K562 (cell line): ENCODE measurements around the gene TBX1. TPM values are rescaled to one million over a fixed set of nuclear protein-coding genes. Genes with fewer than 3 reads are reported as not detected.

Experiments used
- BRCA1 ChIP-seq, 2 experiments: fragments of 450-650 bp in 1 of 2; sonication (generic) in 1 of 2; formaldehyde crosslinking in 1 of 2; IDR thresholded peaks; 2 replicates each; pipeline versions ENCODE4 v1.5.0 to v1.6.1; 2017 to 2020; ENCODE audit warnings: mild to moderate bottlenecking in 1 of 2, missing genetic modification reagents in 1 of 2
- CBFA2T2 ChIP-seq: fragments of 450-650 bp; conservative IDR thresholded peaks from 2 replicates; pipeline ENCODE4 v1.6.1; 2017; ENCODE audit warnings: mild to moderate bottlenecking
- DPF2 ChIP-seq: fragments of 450-650 bp; IDR thresholded peaks from 2 replicates; pipeline ENCODE4 v1.6.1; 2016
- GTF2F1 ChIP-seq: IDR thresholded peaks from 2 replicates; pipeline ENCODE4 v1.6.1; 2011; ENCODE audit warnings: low read depth, low read length, improper control_type of control experiment
- NFIX ChIP-seq: fragments of 250-450 bp; sonication (Bioruptor Pico); IDR thresholded peaks from 2 replicates; pipeline ENCODE4 v1.4.0; 2020; ENCODE audit warnings: low read depth, mild to moderate bottlenecking, moderate library complexity
- PHTF2 ChIP-seq: fragments of 250-450 bp; sonication (Bioruptor Pico); IDR thresholded peaks from 2 replicates; pipeline ENCODE4 v1.5.0; 2021; ENCODE audit warnings: mild to moderate bottlenecking
- RNF2 ChIP-seq: sonication (generic); IDR thresholded peaks from 2 replicates; pipeline ENCODE4 v1.6.1; 2016
- RUNX1 ChIP-seq: sonication (generic); IDR thresholded peaks from 2 replicates; pipeline ENCODE4 v1.6.1; 2016; ENCODE audit warnings: antibody characterized with exemption, low read depth
- SMARCA4 ChIP-seq: fragments of 450-650 bp; IDR thresholded peaks from 2 replicates; pipeline ENCODE4 v1.6.1; 2016
- TBL1XR1 ChIP-seq, 2 experiments: IDR thresholded peaks; 2 replicates each; pipeline ENCODE4 v1.6.1; 2012; ENCODE audit warnings: improper control_type of control experiment in 2 of 2, low read length in 2 of 2, mild to moderate bottlenecking in 1 of 2
- USF2 ChIP-seq: sonication (generic); formaldehyde crosslinking; IDR thresholded peaks from 2 replicates; pipeline ENCODE4 v1.5.0; 2020; ENCODE audit warnings: missing genetic modification reagents
- YY1 ChIP-seq, 3 experiments: IDR thresholded peaks; 2 replicates each; pipeline ENCODE4 v1.6.1; 2011; ENCODE audit warnings: low read length in 2 of 3, mild to moderate bottlenecking in 2 of 3, moderate library complexity in 2 of 3, borderline replicate concordance in 1 of 3, control low read depth in 1 of 3, low read depth in 1 of 3; ENCODE audit not compliant: insufficient read depth in 3 of 3, insufficient replicate concordance in 2 of 3, control insufficient read depth in 1 of 3, insufficient read length in 1 of 3; ENCODE audit errors: extremely low read depth in 1 of 3
- ZBTB2 ChIP-seq: fragments of 450-650 bp; IDR thresholded peaks from 2 replicates; pipeline ENCODE4 v1.6.1; 2016; ENCODE audit warnings: antibody characterized with exemption
- ZBTB8A ChIP-seq: fragments of 450-650 bp; IDR thresholded peaks from 2 replicates; pipeline ENCODE4 v1.6.1; 2018; ENCODE audit warnings: mild to moderate bottlenecking, moderate library complexity; ENCODE audit not compliant: partially characterized antibody
- ZNF239 ChIP-seq: fragments of 250-450 bp; sonication (Bioruptor Pico); IDR thresholded peaks from 2 replicates; pipeline ENCODE4 v1.4.0; 2020; ENCODE audit warnings: mild to moderate bottlenecking
- ZNF316 ChIP-seq: fragments of 450-650 bp; IDR thresholded peaks from 2 replicates; pipeline ENCODE4 v1.6.1; 2016
- ZNF764 ChIP-seq: fragments of 250-450 bp; sonication (Bioruptor Pico); IDR thresholded peaks from 2 replicates; pipeline ENCODE4 v1.4.0; 2020; ENCODE audit warnings: low read depth, mild to moderate bottlenecking, moderate library complexity
- polyA plus RNA-seq, 8 experiments: library from polyadenylated mRNA; depleted of rRNA in 4 of 8; stranded (reverse) in 5 of 8; unstranded in 3 of 8; fragments of >200 nt; fragmentation: Nextera tagmentation in 2 of 8; fragmentation: Illumina TruSeq in 1 of 8; extraction: Ambion mirVana in 2 of 8; extraction: Trizol in 1 of 8; gene quantifications; 2 replicates each; pipeline versions ENCODE4 v1.2.1 to v1.2.3, GENCODE V29; 2011 to 2014; ENCODE audit warnings: inconsistent platforms in 1 of 8, missing spikeins in 1 of 8
- total RNA-seq, 7 experiments: library from RNA; depleted of rRNA in 6 of 7; stranded (reverse); fragments of >200 nt in 6 of 7; fragmentation: Illumina TruSeq in 2 of 7; extraction: Trizol in 2 of 7; gene quantifications; 2 replicates each; pipeline versions ENCODE4 v1.2.1 to v1.2.3, GENCODE V29; 2011 to 2021; ENCODE audit warnings: low replicate concordance in 1 of 7
- TF ChIP-seq, protein P1 (sequence below): IDR thresholded peaks from 2 replicates; pipeline ENCODE4 v1.6.1; 2012; ENCODE audit warnings: low read depth, low read length, improper control_type of control experiment, borderline replicate concordance
- TF ChIP-seq, protein P2 (sequence below): sonication (generic); formaldehyde crosslinking; IDR thresholded peaks from 2 replicates; pipeline ENCODE4 v1.8.0; 2022; ENCODE audit warnings: mild to moderate bottlenecking, missing genetic modification reagents
- TF ChIP-seq, protein P3 (sequence below): fragments of 250-450 bp; sonication (Bioruptor Pico); IDR thresholded peaks from 2 replicates; pipeline ENCODE4 v1.8.0; 2021; ENCODE audit warnings: moderate library complexity, mild to moderate bottlenecking, inconsistent platforms

Gene TBX1
- total and polyA plus RNA-seq, 9 of the 15 experiments (the other 6 are each of a cell fraction or from before 2014, with no cell fraction given) = 0.07 to 35.0 (median 3.9) TPM

GRCh38 chr22:19738664-19739447 is 21.7 kb upstream of the TBX1 start (continued):
- TF ChIP-seq USF2 (CRISPR knock-in tag) = no peak
- TF ChIP-seq GTF2F1 = no peak
- TF ChIP-seq, protein P1, sequence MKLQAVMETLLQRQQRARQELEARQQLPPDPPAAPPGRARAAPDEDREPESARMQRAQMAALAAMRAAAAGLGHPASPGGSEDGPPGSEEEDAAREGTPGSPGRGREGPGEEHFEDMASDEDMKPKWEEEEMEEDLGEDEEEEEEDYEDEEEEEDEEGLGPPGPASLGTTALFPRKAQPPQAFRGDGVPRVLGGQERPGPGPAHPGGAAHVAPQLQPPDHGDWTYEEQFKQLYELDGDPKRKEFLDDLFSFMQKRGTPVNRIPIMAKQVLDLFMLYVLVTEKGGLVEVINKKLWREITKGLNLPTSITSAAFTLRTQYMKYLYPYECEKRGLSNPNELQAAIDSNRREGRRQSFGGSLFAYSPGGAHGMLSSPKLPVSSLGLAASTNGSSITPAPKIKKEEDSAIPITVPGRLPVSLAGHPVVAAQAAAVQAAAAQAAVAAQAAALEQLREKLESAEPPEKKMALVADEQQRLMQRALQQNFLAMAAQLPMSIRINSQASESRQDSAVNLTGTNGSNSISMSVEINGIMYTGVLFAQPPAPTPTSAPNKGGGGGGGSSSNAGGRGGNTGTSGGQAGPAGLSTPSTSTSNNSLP = no peak
- TF ChIP-seq TBL1XR1 (IDR thresholded peaks at IDR 0.05; ENCODE audit: low read length in 2 of 2) = no peak
- no peak for TF ChIP-seq ZBTB2
- TF ChIP-seq, protein P2, sequence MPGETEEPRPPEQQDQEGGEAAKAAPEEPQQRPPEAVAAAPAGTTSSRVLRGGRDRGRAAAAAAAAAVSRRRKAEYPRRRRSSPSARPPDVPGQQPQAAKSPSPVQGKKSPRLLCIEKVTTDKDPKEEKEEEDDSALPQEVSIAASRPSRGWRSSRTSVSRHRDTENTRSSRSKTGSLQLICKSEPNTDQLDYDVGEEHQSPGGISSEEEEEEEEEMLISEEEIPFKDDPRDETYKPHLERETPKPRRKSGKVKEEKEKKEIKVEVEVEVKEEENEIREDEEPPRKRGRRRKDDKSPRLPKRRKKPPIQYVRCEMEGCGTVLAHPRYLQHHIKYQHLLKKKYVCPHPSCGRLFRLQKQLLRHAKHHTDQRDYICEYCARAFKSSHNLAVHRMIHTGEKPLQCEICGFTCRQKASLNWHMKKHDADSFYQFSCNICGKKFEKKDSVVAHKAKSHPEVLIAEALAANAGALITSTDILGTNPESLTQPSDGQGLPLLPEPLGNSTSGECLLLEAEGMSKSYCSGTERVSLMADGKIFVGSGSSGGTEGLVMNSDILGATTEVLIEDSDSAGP = no peak
- TF ChIP-seq DPF2 = no peak
- TF ChIP-seq ZNF764 (CRISPR knock-in tag) = 0 out of 2 replicates have a peak, but pooled peaks have one; percentile 11
- TF ChIP-seq, protein P3, sequence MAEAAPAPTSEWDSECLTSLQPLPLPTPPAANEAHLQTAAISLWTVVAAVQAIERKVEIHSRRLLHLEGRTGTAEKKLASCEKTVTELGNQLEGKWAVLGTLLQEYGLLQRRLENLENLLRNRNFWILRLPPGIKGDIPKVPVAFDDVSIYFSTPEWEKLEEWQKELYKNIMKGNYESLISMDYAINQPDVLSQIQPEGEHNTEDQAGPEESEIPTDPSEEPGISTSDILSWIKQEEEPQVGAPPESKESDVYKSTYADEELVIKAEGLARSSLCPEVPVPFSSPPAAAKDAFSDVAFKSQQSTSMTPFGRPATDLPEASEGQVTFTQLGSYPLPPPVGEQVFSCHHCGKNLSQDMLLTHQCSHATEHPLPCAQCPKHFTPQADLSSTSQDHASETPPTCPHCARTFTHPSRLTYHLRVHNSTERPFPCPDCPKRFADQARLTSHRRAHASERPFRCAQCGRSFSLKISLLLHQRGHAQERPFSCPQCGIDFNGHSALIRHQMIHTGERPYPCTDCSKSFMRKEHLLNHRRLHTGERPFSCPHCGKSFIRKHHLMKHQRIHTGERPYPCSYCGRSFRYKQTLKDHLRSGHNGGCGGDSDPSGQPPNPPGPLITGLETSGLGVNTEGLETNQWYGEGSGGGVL (CRISPR knock-in tag) = no peak
- TF ChIP-seq YY1 (IDR thresholded peaks at IDR 0.05; ENCODE audit: borderline replicate concordance in 1 of 3, control insufficient read depth in 1 of 3, extremely low read depth in 1 of 3, insufficient read depth in 3 of 3, insufficient read length in 1 of 3, insufficient replicate concordance in 2 of 3, low read depth in 1 of 3, low read length in 2 of 3) = peak in 1 of 3 experiments; percentile 23
- TF ChIP-seq RNF2 = no peak
- no peak for TF ChIP-seq PHTF2 (CRISPR knock-in tag)
- TF ChIP-seq CBFA2T2 = no peak
- no peak for TF ChIP-seq ZBTB8A
- TF ChIP-seq SMARCA4 = no peak
- no peak for TF ChIP-seq ZNF239 (CRISPR knock-in tag)
- no peak for TF ChIP-seq ZNF316
- peak; percentile 9; the same call in 1 of the 2 replicates for TF ChIP-seq RUNX1
- TF ChIP-seq NFIX (CRISPR knock-in tag) = no peak
- TF ChIP-seq BRCA1 (IDR thresholded peaks at IDR 0.05) = no peak
- TF ChIP-seq BRCA1 (CRISPR knock-in tag; IDR thresholded peaks at IDR 0.05) = no peak
